ENCODE results near the gene AMPH.
"Not testable (repeated sequence)": the region's sequence is repeated elsewhere in the genome, so short reads cannot be mapped to it uniquely, and the experiment has no call there.

The AMPH gene

DNA sequence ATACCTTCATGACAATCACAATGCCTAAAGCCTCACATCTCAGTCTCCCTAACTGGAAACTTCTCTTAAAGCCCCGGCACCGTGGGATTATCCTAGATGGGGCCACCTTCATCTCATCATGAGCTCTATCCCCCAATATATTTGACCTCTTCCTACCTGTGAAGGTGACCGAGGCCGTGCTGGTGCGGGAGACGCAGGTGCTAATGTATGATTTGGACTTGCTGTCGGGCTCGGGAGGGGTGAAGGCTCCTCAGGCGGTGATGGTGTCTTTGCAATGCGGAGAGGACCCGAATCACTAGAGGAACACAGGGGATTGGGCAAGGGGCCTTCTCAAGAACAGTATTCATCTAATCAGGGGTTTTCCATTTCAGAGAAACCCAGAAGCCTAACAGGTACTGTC, 168.4 kb downstream of the AMPH start:
- DNase-seq (ENCODE audit: low spot score), result no peak

DNA sequence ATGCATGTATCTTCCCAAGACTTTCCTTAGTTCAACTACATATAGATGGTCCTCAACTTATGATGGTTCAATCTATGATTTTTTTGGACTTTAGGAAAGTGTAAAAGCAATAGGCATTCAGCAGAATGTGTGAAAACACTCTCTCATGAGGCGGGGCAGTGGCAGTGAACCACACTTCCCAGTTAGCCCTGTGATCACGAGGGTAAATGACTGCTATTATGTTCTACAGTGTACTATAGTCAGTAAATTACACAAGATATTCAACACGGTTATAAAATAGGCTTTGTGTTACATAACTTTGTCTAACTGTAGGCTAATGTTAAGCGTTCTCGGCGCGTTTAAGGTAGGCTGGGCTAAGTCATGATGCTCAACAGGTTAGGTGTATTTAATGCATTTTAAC, 169.3 kb downstream of the AMPH start:
- no peak for DNase-seq (ENCODE audit: low spot score)

DNA sequence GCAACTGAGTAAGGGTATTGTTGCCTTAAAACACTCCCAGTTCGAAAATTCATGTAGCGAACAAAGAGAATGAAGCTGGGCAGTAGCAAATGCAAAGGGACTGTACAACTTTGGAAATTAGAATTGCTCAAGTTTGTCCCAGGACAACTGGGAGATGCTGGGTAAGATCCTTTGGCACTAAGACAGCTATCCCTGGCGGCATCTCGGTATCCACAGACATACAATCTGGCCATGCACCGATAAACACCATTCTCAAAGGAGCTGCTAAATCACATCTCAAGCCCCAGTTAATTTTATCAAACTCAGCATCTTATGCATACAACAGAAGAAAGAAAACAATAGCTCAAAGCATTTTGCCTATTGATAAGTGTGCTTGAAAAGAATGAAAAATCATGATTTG, 177.3 kb downstream of the AMPH start:
- DNase-seq (ENCODE audit: low spot score), result no peak

DNA sequence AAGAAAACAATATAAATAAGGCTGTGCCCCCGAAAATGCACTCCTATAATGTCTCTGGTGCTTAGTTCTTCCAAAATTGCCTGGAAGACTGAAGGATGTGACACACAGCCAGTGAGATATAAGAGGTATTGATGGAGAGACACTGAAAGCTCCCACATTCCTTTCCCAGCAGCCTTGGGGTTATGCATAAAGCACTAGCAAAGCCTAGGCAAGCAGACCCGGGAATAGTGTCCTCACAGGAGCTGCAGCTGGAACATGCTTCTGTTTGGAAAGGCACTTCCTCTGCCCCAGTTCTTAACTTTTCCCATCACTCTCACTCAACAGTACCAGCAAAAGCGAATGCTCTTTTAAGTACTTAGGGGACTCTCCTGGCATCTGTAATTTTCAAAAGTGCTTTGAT, 178.0 kb downstream of the AMPH start:
- no peak for DNase-seq (ENCODE audit: low spot score)

DNA sequence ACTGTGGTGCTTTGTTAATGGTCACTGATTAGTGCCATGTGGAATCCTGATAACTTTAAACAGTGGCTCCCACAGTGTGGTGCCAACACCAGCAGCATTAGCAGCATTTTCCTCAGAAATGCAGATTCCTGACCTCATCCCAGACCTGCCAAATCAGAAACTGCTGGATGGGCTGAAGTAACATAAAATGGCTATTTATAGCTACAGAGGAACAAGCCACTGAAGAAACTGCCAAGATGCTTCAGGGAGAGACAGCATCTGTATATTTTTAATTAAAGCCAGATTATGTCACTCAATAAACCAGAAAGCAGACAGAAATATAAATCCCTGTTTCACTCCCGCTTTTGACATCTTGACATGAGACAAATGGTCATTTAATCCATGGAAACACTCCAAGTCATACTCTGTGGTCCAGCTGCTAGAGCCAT, 178.5 kb downstream of the AMPH start:
- no peak for DNase-seq (ENCODE audit: low spot score)

DNA sequence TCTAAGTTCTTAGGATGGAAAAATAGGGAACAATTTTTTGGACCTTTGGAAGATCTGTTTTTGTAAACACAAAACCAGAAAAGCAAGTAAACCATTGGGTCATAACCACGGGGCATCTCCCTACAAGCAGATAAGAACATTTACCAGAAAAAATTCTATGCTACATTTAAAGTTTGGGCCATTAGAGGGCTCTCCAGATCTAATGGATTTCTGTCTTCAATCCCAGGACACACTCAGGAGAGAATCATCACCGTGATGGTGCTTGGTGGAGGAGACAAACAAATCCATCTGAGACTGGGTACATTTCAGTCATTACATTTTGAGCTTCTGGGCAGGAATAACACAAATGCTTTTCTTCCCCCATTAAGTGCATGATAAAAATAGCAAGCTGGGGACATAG, 179.3 kb downstream of the AMPH start:
- peak; percentile 20 for DNase-seq (ENCODE audit: low spot score)

DNA sequence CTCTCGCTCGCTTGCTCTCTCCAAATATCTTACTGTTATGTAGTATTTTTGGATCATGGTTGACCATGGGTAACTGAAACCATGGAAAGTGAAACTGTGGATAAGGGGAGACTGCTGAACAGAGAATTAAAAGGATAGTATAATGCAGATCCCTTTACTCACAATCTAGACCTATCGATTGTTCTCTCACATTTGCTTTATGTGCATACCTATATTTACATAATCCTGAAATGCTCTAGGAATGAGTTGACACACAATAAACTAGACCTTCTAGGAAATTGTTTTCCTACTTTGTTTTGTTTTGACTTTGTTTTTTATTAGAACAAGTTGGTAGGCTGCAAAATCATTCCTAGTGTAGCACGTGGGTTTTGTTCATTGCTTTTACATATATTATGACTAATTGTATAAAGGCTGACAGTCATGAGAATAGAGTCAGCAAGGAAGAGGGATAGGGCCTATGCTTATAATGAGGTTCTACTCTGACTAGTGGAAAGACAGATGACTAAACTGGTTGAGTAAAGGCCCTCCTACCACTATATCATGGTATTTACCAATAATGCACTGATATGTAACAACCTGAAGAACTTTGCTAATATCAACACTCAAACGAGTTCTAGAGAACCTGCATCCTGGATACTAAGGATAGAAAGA, 182.5 kb downstream of the AMPH start:
- DNase-seq (ENCODE audit: low spot score), result no peak

DNA sequence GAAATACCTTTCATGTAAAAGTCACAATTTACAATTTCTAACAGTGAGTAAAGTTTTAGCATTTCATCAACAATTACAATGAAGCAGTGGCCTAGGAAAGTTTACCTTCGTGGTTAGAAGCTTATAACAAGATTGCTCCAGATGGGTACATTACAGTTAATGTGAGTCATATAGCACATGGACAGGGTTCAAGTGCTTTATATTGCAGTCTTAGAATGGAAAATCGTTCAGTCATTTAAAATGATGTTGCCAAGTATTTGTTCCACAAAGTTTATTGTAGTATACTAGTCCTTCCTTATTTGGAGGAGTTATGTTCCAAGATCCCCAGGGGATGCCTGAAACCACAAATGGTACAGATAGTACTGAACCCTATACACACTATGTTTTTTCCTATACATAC, 183.1 kb downstream of the AMPH start:
- DNase-seq (ENCODE audit: low spot score), result no peak

DNA sequence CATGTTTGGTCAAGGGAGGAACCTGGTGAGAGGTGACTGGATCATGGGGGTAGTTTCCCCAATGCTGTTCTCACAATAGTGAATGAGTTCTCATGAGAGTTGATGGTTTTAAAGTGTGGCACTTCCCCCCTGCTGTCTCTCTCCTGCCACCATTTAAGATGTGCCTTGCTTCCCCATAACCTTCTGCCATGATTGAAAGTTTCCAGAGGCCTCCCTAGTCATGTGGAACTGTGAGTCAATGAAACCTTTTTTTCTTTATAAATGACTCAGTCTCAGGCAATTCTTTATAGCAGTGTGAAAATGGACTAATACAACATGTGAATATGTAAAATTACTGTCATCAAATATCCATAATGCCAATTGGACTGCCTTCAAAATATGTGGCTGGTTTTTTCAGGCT, 192.2 kb downstream of the AMPH start:
- DNase-seq (ENCODE audit: low spot score), result no peak

DNA sequence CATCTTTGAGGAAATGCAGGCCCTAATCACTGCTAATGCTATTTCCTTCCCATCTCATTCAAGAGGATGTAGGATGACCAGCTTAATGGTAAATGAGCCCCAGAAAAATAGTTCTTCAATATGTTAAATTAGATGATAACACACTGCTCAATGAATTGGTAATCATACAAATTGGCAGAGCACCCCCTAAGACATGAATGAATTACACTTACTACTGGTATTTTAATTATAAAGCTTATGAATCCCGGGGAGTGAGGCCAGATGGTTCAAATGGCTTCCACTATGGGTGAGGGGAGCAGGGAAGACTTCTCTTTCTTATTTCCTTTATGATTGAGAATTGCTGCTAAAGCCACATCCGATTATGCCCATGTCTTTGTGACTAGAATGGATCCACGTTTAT, 198.5 kb downstream of the AMPH start:
- no peak for DNase-seq (ENCODE audit: low spot score)

DNA sequence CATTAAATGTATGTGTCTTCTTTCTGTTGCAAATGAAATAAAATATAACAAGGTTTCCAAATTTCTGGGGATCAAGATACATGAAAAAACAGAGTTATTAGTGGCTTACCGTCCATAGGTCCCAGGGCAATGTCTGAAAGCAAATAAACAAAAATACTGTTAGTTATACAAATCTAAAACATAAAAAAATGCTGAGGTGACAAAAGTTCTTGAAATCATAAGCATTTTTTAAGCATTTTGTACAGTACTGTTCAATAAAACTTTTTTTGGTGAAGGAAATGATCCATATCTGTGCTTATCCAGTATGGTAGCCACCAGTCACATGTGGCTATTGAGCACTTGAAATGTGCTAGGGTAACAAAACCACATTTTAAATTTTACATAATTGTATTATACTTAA, 199.1 kb downstream of the AMPH start:
- no peak for DNase-seq (ENCODE audit: low spot score)

DNA sequence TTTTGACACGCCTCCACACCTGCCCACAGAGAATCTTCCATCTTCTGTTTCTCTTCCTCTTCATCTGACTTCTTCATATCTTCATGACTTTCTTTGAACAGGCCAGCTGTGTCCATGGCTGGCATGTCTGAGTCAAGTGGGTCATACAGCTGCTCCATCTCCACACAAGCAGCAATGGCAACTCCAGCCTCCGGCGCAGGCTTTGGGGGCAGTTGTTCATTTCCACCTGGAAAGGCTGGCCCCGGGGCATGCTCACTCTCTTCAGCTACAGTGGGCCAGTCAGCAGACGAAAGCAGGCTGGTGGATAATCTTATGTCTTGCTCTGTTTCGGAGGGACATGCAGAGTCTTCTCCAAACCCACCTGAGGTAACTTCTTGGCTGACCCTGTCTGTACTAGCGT, 202.1 kb downstream of the AMPH start:
- DNase-seq (ENCODE audit: low spot score), result no peak

DNA sequence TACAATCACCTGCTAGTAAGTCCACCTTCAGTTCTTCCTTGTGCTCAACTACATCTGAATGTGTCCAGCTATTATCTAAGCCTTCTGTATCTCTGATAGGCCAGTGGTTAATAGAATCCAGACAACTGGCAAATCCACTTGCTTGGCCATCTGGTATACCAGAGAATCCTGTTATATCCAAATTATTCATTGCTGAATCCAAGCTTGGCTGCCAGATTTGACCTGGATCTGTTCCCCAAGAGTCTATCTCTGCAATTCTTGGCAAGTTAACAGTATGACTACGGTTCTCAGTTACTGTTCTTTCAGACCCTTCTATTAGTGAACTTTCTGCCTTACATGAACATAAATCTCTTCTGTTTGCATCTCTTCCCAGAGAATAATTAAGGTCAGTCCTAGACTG, 203.1 kb downstream of the AMPH start:
- no peak for DNase-seq (ENCODE audit: low spot score)

DNA sequence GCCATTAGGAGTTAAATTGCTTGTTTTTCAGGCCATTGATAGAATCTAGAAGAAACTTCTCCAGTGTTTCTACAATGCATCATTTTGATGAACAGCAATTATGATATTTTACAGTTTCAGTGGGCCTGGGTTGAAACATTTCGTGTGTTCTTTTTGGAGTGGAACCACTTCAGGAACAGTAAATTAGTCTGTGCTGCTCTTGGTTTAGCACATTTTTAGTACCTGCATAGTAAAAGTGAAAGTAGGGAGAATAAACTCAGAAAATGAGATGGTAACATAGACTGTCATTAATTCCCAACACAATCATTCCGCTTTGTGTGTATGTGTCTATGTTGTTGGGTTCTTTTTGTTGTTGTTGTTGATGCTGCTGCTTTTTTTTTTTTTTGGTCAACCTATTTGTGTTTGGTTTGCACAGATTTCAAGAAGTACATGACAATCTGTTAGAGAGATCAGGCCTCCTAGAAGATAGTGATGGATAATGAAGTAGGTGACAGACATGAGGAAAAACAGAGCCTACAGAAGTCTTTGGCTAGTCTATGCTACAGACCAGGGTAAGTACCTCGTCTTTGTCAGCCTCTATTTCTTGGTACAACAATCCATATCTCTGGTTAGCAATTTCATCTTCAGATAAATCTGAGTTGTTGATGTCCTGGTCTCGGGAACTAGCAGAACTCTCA, 203.8 kb downstream of the AMPH start:
- DNase-seq (ENCODE audit: low spot score), result no peak

DNA sequence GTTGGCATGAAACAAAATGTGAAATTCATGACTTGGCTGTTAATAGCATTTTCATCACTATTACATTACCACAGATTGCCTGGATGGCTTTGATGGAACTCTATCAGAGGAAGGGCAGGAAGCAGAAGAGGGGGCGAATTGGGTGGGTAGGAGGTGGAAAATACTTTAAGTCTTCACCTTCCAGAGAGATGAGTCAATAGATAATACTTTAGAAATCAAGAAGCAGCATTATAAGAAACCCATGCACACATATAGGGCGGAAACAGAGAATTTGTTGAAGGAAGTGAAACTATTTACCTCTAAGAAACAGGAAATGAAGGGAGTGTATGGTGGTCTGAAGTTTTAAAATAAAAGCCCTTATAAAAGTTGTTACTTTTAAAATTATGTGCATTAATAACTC, 205.7 kb downstream of the AMPH start:
- no peak for DNase-seq (ENCODE audit: low spot score)

DNA sequence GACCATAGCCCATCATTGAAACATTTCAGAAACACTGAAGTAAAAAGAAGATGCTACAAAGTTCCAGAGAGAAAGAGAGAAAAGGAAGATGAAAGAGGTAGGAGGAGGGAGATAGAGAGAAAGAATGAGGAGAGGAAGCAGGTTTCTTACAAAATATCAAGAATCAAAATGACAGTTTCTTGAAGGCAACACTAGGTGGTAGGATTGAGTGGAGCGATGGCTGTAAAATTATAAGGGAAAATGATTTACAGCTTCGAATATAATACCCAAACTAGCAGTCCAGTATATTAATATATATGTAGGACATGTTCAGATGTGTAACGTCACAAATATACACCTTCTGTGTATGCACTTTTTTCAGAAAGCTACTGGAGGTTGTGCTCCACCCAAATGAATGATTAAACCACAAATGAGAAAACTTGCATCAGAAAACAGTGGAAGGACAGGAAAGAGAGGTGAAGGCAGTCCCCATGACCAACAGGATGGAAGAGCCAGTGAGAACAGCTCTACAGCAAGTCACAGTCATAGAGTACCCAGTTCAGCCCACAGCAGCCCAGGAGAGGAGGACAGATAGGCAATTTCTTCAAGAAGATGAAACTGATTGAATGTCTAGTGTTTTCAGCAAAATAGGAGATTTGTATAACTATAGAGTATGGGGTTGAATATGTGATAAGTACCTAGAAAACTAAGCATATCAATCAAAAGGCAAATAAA, 206.3 kb downstream of the AMPH start:
- DNase-seq (ENCODE audit: low spot score), result no peak

DNA sequence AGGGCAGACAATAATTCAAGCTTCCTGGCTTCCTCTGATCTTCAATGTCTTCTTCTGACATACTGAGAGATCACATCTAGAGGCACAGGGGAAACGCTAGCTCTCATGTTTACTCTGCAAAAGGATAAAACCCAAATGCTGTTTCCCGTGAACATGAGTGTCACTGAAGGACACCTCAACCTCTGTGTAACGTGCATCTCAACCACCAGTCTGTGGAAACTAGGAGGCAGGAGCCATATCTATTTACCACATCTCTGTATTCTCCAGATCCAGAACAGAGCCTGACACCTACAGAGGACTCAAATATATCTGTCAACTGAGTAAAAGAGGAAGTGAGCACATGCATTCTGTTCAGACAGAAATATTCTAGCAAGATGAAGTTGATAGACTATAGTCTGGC, 217.4 kb downstream of the AMPH start:
- DNase-seq (ENCODE audit: low spot score), result no peak

DNA sequence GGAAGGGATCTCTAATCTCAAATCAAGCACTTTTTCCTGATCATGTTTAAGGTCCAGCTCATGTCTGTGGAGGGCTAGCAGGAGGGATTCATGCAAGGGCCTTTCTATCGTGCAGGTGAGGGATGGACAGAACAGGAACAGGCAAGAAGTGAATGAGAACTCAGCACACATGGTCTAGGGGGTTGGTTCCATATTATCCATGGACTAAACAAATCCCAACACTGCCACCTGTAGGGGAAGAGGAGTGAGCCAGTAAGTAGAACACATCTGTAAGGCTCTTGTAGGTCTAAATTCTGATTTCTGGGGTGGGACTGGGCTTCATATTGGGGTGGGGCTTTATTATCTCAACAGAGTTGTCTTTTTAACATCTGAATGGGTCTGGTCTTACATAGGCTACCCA, 219.8 kb downstream of the AMPH start:
- DNase-seq (ENCODE audit: low spot score), result peak; percentile 16

DNA sequence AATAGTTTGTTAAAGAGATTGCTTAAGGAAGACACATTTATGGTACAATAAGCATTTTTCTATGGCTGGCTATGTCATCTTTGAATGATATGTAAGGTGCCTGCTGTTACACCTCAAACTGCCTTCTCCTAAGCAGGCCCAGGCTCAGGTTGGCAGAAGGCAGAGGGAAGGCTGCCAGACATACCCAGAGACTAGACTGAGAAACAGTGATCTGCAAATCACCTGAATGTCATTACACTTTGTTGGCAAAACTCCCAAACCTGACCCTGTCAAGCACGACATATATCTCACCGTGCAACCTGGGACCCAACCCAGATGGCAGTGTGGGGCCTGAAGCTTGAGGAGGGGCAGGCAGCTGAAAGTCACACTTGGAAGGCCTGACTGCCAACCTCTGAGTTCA, 221.1 kb downstream of the AMPH start:
- DNase-seq (ENCODE audit: low spot score), result no peak

DNA sequence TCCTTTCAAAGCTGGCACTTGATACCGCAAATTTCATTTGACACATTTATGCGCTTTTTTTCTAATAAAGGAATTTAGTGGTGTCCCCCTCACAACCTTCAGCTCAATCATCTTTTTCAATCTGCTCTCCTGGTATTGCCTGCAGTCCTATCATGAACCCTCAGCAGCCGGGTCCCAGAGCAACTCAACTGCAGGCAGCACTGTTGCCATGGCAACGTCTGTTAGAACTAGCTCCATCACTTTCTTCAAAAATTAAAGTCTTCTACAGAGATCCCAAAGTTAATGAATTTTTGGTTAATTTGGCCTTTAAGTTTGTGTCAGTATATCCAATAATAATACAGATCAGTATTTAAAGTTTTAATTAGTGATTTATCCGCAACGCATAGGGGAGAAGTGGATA, 221.6 kb downstream of the AMPH start:
- no peak for DNase-seq (ENCODE audit: low spot score)

DNA sequence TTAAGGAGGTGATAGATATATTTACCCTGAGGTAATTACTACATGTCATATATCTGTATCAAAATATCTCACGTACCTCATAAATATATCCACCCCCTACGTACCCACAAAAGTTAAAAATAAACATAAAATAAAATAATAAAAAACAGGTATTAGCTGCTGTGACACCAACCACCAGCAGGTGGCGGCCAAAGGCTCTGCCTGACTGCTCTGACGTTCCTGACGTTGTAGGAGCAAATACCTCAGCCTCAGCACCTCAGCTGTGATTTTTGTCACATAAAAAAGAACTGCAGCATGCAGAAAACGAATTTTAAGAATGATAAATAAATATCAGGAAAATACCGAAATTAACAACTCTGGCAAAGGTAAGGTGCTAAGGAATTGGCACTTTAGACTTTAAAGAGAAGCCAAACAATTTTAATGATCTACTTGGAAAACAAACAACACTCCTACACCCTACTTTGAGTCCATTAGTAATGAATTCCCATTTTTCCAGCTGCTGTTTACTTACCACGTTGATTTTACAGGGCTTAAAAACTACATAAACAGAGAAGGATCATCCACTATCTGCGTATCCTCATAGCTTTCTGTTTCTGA, 232.3 kb downstream of the AMPH start:
- peak; percentile 26 for DNase-seq (ENCODE audit: low spot score)

DNA sequence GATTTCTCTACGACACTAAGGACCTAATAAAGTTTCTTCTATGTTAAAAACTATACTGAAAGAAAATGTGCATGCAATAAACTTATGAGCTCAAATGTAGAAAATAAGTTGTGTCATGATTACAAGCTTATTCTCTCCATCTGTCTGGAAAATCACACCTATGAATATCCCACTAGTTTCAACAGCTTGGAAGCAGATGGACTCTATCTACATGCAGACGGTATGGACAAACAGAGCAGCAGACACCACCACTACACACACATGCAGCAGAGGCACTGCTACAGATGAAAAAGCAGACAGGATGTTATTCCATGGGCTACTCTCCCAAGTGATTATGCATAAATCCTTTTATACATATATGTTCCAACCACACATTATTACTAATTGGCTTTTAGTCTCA, 234.3 kb downstream of the AMPH start:
- no peak for DNase-seq (ENCODE audit: low spot score)

DNA sequence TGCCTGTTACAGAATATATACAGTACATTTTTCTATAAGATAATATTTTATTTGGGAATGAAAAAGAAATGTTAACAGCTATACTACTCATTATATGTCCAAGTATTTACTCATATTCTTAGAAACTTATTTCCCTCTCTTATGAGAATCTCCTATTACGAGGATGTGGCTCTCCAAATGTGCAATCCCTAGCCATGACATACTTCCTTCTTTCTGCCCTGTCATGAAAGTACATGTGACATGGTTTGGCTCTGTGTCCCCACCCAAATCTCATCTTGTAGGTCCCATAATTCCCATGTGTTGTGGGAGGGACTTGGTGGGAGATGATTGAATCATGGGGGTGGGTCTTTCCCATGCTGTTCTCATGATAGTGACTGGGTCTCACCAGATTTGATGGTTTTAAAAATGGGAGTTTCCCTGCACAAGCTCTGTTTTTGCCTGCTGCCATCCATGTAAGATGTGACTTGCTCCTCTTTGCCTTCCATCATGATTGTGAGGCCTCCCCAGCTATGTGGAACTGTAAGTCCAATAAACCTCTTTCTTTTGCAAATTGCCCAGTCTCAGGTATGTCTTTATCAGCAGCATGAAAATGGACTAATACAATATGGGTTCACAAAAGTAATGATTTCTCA, 235.1 kb downstream of the AMPH start:
- DNase-seq (ENCODE audit: low spot score), result not testable (repeated sequence)

Data from globus pallidus (tissue), 1 donor.